ENCODE data around the gene TUBA3E. TPM values are rescaled to one million over a fixed set of nuclear protein-coding genes. Genes with fewer than 3 reads are reported as not detected.

TUBA3E gene
- total and polyA plus RNA-seq, 9 of the 15 experiments (the other 6 are each of a cell fraction or from before 2014, with no cell fraction given) = 0.09 to 0.30 (median 0.13) TPM; not detected in 3

- Histone ChIP-seq H3K79me2 (ENCODE audit: control insufficient read depth, insufficient read depth, low read length) (no peaks in the 10 kb centered on the region; the same call in 2 of the 3 replicates), H3K4me1 (replicated peaks in 1 of 2; ENCODE audit: control insufficient read depth in 2 of 2, insufficient read depth in 2 of 2, low read length in 2 of 2) (no peaks in the 10 kb centered on the region), H3K9ac (ENCODE audit: insufficient read depth in 1 of 2, low read depth in 2 of 2, low read length in 2 of 2) (no peak overlapping the region), H3K27me3 (ENCODE audit: control insufficient read depth in 2 of 2, insufficient read depth in 2 of 2, low read length in 2 of 2) (no peaks in the 10 kb centered on the region), H3K4me3 (no peak overlapping the region), H3K4me2 (ENCODE audit: insufficient read depth, low read length) (no peak overlapping the region), H2AFZ (ENCODE audit: low read depth, low read length) (no peak overlapping the region), H3K9me1 (ENCODE audit: control insufficient read depth, insufficient read depth, low read length) (no peaks in the 10 kb centered on the region), H3K36me3 (ENCODE audit: control insufficient read depth, insufficient read depth, low read length) (peaks cover 86% of the 10 kb centered on the region), H4K20me1 (replicated peaks; ENCODE audit: control insufficient read depth, insufficient read depth, low read length) (0 out of 2 replicates have a peak, but pooled peaks cover 3% of the 10 kb centered on the region), H3K27ac (ENCODE audit: extremely low read depth, low read depth, low read length) (no peak overlapping the region), H3K9me3 (replicated peaks; ENCODE audit: control insufficient read depth, insufficient read depth, low read depth, low read length) (no peaks in the 10 kb centered on the region)
- no peak for FAIRE-seq
- WGBS (ENCODE audit: insufficient coverage, low coverage, missing lambda C conversion rate) = 93% methylated on average over 7 of the region's 7 CpGs
- POLR2A ChIA-PET = interaction anchor here (1.9 kb wide), 1 partner anchor 10 kb away, joined by 9 read pairs; no protein-coding TSS in a partner anchor
- CTCF ChIA-PET (ENCODE audit: low intra/inter-chr PET ratio) = no interaction called here
- intact Hi-C loops (cut with micrococcal nuclease) (no loop called here), in situ Hi-C loops (cut with MboI) (no loop called here)
- ATAC-seq = no peak
- TF ChIP-seq ID3 (CRISPR knock-in tag; IDR thresholded peaks at IDR 0.05) (no peak), ID3 (tag; IDR thresholded peaks at IDR 0.05) (no peak), GTF2F1 (IDR thresholded peaks at IDR 0.05; ENCODE audit: low read depth, low read length) (no peak), HOXB6 (CRISPR knock-in tag; IDR thresholded peaks at IDR 0.05; ENCODE audit: borderline replicate concordance) (no peak), TFAP4 (CRISPR knock-in tag; IDR thresholded peaks at IDR 0.05; ENCODE audit: borderline replicate concordance) (no peak), ZNF398 (CRISPR knock-in tag; IDR thresholded peaks at IDR 0.05) (no peak), MEF2A (IDR thresholded peaks at IDR 0.05; ENCODE audit: control insufficient read depth, low read depth, low read length) (no peak), ARID1B (IDR thresholded peaks at IDR 0.05) (no peak), PURB (CRISPR knock-in tag; IDR thresholded peaks at IDR 0.05; ENCODE audit: low read depth) (no peak), SIN3B (IDR thresholded peaks at IDR 0.05; ENCODE audit: low read depth) (no peak), MEIS2 (IDR thresholded peaks at IDR 0.05; ENCODE audit: partially characterized antibody) (no peak), CCAR2 (IDR thresholded peaks at IDR 0.05; ENCODE audit: low read depth, low read length) (no peak), ZNF830 (CRISPR knock-in tag; IDR thresholded peaks at IDR 0.05) (no peak), CTBP1 (IDR thresholded peaks at IDR 0.05; ENCODE audit: borderline replicate concordance) (no peak), ELK1 (CRISPR knock-in tag; IDR thresholded peaks at IDR 0.05) (no peak), TCFL5 (CRISPR knock-in tag; conservative IDR thresholded peaks at IDR 0.05) (no peak), ZBTB9 (CRISPR knock-in tag; IDR thresholded peaks at IDR 0.05) (no peak), OTX1 (CRISPR knock-in tag; IDR thresholded peaks at IDR 0.05) (no peak), GABPB1 (CRISPR knock-in tag; IDR thresholded peaks at IDR 0.05) (no peak)
- no peak for DNase-seq (ENCODE audit: extremely low read depth in 1 of 4, low spot score in 3 of 4)
- BruUV-seq (replicated peaks) = no TSS peak
Observed at GRCh38 chr2:130169896-130170295, 28.3 kb downstream of the TUBA3E start.

Measured in K562 (cell line).